GM13976 (cell line): ENCODE measurements around the gene MINDY4.

ENCODE experiments used
- DNase-seq: peaks from one replicate; pipeline ENCODE4 v3.0.0; 2012; ENCODE audit warnings: low spot score
- in situ Hi-C: fragments of 300-500 bp; cut with MboI; formaldehyde crosslinking; loops from one replicate; pipeline ENCODE4 v1.12.0; 2022; ENCODE audit warnings: low sequenced_read_pairs, mixed read lengths, inconsistent platforms; ENCODE audit not compliant: unreplicated experiment
- TF ChIP-seq, protein P1 (sequence below): IDR thresholded peaks from 2 replicates; pipeline ENCODE4 v1.5.1; 2012; ENCODE audit warnings: borderline replicate concordance, mild to moderate bottlenecking; ENCODE audit not compliant: insufficient read depth; ENCODE audit errors: extremely low read depth, missing control alignments, control extremely low read depth

Gene MINDY4

DNA sequence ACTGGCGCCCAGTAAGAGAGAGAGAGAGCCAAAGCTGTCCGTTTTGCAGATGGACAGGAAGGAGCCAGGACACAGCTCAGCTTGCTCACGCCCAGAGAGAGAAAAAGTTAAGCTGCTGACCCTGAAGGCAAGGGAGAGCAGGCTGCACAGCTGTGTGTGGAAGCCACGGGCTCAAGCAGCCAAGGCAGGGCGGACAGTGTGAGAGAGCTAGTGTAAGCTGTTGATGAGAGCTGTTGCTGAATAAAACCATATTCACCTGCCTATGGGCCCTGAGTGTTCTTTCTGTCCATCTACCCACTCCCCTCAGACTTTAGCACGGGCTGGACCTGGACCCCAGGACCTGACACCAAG is 13.9 kb upstream of the MINDY4 start:
- in situ Hi-C loops, result no loop called here
- TF ChIP-seq, protein P1, sequence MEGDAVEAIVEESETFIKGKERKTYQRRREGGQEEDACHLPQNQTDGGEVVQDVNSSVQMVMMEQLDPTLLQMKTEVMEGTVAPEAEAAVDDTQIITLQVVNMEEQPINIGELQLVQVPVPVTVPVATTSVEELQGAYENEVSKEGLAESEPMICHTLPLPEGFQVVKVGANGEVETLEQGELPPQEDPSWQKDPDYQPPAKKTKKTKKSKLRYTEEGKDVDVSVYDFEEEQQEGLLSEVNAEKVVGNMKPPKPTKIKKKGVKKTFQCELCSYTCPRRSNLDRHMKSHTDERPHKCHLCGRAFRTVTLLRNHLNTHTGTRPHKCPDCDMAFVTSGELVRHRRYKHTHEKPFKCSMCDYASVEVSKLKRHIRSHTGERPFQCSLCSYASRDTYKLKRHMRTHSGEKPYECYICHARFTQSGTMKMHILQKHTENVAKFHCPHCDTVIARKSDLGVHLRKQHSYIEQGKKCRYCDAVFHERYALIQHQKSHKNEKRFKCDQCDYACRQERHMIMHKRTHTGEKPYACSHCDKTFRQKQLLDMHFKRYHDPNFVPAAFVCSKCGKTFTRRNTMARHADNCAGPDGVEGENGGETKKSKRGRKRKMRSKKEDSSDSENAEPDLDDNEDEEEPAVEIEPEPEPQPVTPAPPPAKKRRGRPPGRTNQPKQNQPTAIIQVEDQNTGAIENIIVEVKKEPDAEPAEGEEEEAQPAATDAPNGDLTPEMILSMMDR, result no peak
- no peak for DNase-seq

- DNase-seq, result no peak
- TF ChIP-seq, protein P1, result no peak
- in situ Hi-C loops, result no loop called here
Observed at GRCh38 chr7:30760514-30761213, 10.6 kb upstream of the MINDY4 start.

DNA sequence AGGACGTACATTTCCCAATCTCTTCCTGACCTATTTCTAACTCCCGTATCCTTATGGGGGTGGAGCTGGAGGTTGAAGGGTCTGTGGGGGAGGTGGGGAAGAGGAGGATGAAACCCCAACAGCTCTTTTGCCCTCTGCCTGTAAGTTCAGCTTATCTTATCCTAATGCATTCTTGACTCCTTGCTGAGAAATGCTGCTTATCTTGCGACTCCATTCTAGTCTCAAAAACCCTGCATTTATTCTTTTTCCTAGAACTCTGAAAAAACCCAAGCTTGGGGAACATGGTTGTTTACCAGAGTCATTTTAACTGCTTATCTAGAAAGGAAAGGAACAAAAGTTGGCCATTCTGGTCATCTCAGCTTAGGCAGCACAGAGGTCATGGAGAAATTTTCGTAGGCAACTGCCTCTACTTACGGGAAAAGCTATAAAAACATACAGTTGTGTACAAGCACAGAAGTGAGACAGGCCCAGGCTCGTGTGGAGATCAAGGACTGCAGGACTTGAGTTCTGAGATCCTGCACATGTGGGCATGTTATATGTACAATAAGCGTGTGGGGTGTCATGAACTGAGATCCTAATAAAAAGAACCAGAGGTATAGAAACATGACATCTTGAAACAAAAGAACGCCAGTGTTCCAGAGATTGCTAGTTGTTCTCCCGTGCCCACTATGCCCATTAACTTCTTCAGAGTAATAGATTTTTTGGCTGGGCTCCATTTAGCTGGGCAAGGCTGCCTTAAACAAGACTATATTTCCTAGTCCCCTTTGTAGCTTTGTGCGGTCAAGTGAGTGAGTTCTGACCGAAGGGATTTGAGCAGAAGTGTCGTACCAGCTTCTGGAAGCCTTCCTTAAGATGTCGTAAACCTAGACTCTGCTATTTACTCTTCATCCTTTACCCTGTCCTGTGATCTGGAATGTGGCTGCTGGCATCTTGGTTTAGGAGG is 9.7 kb upstream of the MINDY4 start:
- TF ChIP-seq, protein P1, result no peak
- in situ Hi-C loops, result no loop called here
- no peak for DNase-seq

GRCh38 chr7:30764030-30764975 is 6.9 kb upstream of the MINDY4 start:
- TF ChIP-seq, protein P1, result no peak
- no peak for DNase-seq
- in situ Hi-C loops, result no loop called here

- TF ChIP-seq, protein P1, result no peak
- in situ Hi-C loops, result no loop called here
- no peak for DNase-seq
Observed at GRCh38 chr7:30765408-30765807, 5.8 kb upstream of the MINDY4 start.

DNA sequence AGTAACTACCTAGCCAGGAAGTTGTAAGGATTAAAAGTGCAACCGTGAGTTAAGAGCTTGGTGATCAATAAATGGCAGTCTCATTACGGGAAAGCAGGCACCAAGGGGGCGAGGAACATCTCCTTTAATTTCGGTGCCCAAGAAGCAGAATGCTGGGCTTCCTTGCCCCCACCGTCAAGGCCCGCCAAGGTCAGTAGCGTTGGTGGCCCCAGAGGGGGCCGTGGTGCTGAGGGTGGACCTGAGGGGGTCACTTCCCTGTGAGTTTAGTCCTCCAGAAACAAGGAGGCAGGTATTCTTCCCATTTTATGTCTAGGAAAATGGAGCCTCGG is 408 bp upstream of the MINDY4 start:
- DNase-seq, result no peak
- in situ Hi-C loops, result no loop called here
- TF ChIP-seq, protein P1, result no peak
